ENCODE measurements around the gene MESP2.

- TF ChIP-seq CTCF (IDR thresholded peaks at IDR 0.05; ENCODE audit: low read length): no peak
- no peak for TF ChIP-seq EZH2 (optimal IDR thresholded peaks at IDR 0.05; ENCODE audit: low read depth, low read length)
Observed at GRCh38 chr15:89822951-89823711, 47.0 kb downstream of the MESP2 start.
